ENCODE results near the gene PTGFRN.

The PTGFRN gene

GRCh38 chr1:116942344-116942743 lies 32.6 kb downstream of the PTGFRN start:
- H3K4me3 ChIP-seq (ENCODE audit: low read depth, low read length), result no peak overlapping the region
- DNase-seq (ENCODE audit: low read depth), result no peak
- TF ChIP-seq CTCF (IDR thresholded peaks at IDR 0.05; ENCODE audit: control insufficient read depth, extremely low read depth, insufficient read depth), result no peak

- DNase-seq (ENCODE audit: low read depth), result no peak
- no peak for TF ChIP-seq CTCF (IDR thresholded peaks at IDR 0.05; ENCODE audit: control insufficient read depth, extremely low read depth, insufficient read depth)
- no peak overlapping the region for H3K4me3 ChIP-seq (ENCODE audit: low read depth, low read length)
Observed at GRCh38 chr1:116943438-116943837, 33.7 kb downstream of the PTGFRN start.

GRCh38 chr1:116944613-116945012 lies 34.9 kb downstream of the PTGFRN start:
- no peak overlapping the region for H3K4me3 ChIP-seq (ENCODE audit: low read depth, low read length)
- DNase-seq (ENCODE audit: low read depth), result no peak
- TF ChIP-seq CTCF (IDR thresholded peaks at IDR 0.05; ENCODE audit: control insufficient read depth, extremely low read depth, insufficient read depth), result no peak

DNA sequence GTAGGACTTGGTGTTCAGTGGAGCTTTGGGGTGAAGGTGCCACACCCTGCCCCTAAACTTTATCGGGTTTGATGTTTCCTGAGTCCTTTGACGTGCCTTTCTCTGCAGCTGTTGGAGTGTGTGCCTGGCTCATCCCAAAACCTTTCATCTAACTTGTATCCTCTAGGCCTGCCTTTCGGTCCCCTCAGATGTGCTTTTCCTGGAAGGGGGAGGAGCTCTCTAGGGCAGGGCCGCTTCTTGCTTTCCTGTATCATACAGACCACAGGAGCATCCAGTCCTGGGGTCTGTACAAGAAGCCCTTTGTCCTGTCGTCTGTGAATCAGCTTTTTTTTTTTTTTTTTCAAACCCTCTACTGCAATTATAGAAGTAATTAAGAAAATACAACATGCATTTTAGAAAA lies 35.7 kb downstream of the PTGFRN start:
- DNase-seq (ENCODE audit: low read depth), result no peak
- H3K4me3 ChIP-seq (ENCODE audit: low read depth, low read length), result no peak overlapping the region
- TF ChIP-seq CTCF (IDR thresholded peaks at IDR 0.05; ENCODE audit: control insufficient read depth, extremely low read depth, insufficient read depth), result no peak

DNA sequence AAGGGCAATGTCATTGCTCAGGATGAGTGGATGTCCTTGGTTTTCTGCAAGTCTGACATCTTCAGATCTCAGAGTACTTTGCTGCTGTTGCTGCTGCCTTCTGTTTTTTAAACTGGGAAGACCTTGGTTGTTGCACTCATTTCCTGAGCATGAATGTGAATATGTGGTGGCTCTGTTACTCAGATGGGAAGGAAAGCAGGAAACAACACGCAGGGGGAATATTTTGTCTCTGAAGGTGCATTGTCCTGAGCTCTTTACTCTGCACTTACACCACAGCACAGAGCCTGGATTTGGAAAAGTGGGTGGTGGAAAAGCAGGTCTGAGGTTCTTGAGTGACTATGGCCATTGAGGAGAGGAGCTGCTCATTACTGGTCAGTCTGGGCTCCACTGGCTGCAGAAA lies 36.3 kb downstream of the PTGFRN start:
- no peak overlapping the region for H3K4me3 ChIP-seq (ENCODE audit: low read depth, low read length)
- DNase-seq (ENCODE audit: low read depth), result no peak
- TF ChIP-seq CTCF (IDR thresholded peaks at IDR 0.05; ENCODE audit: control insufficient read depth, extremely low read depth, insufficient read depth), result no peak

DNA sequence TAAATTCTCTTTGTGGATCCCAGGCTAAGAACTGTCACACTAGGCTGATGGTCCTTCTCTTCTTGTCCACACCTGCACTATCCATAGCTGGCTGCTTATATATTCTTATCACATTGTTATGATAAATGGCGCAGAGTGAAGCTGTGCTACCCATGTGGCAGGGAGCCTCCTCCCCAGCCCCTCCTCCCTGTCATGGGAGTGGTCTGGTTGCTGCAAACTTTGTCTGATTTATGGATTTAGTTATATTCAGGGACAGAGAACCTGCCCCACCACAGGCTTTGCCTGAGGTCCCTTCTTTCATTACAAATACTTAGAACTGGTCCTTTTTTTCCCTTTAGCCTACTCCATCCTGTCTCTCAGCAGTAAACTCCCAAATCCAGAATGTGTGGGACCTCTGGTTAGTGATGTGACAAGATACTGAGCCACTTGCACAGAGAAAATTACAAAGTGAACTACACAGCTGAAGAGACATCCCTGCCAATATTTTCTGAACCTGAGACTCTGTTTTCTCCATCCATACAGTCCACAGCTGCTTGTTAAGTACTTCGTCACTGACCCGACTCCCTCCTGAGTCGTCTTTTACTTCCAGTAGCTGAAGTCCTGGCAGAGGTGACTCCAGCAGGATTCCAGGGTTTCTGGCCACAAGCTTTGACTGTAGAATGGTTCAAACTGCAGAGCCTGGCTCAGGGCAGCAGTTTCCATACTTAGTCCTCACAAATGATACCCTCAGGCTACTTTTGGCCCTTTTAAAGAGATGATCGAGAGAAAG lies 37.6 kb downstream of the PTGFRN start:
- no peak for TF ChIP-seq CTCF (IDR thresholded peaks at IDR 0.05; ENCODE audit: control insufficient read depth, extremely low read depth, insufficient read depth)
- H3K4me3 ChIP-seq (ENCODE audit: low read depth, low read length), result no peak overlapping the region
- no peak for DNase-seq (ENCODE audit: low read depth)

GRCh38 chr1:116948046-116948445 lies 38.3 kb downstream of the PTGFRN start:
- no peak for TF ChIP-seq CTCF (IDR thresholded peaks at IDR 0.05; ENCODE audit: control insufficient read depth, extremely low read depth, insufficient read depth)
- no peak overlapping the region for H3K4me3 ChIP-seq (ENCODE audit: low read depth, low read length)
- DNase-seq (ENCODE audit: low read depth), result no peak
